ENCODE measurements around the gene FNBP1.

GRCh38 chr9:130029223-130029973, 13.6 kb downstream of the FNBP1 start:
- TF ChIP-seq, protein P1, sequence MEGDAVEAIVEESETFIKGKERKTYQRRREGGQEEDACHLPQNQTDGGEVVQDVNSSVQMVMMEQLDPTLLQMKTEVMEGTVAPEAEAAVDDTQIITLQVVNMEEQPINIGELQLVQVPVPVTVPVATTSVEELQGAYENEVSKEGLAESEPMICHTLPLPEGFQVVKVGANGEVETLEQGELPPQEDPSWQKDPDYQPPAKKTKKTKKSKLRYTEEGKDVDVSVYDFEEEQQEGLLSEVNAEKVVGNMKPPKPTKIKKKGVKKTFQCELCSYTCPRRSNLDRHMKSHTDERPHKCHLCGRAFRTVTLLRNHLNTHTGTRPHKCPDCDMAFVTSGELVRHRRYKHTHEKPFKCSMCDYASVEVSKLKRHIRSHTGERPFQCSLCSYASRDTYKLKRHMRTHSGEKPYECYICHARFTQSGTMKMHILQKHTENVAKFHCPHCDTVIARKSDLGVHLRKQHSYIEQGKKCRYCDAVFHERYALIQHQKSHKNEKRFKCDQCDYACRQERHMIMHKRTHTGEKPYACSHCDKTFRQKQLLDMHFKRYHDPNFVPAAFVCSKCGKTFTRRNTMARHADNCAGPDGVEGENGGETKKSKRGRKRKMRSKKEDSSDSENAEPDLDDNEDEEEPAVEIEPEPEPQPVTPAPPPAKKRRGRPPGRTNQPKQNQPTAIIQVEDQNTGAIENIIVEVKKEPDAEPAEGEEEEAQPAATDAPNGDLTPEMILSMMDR (IDR thresholded peaks at IDR 0.05; ENCODE audit: insufficient read depth, low read length), result no peak
- TF ChIP-seq POLR2AphosphoS5 (IDR thresholded peaks at IDR 0.05; ENCODE audit: low read depth) (no peak), REST (IDR thresholded peaks at IDR 0.05; ENCODE audit: insufficient replicate concordance, low read depth) (no peak)
